Colon (tissue), 2 donors: Measurements from ENCODE around the gene LITAFD.
"Not testable (repeated sequence)": the region's sequence is repeated elsewhere in the genome, so short reads cannot be mapped to it uniquely, and the experiment has no call there.

Experiments used
- FAIRE-seq: peaks from 2 replicates; lab custom pipeline; 2012; peaks lifted over from hg19 to GRCh38; lab: Jason Lieb, UNC
- donor health status: control.
- donor health status: control.

LITAFD gene

DNA sequence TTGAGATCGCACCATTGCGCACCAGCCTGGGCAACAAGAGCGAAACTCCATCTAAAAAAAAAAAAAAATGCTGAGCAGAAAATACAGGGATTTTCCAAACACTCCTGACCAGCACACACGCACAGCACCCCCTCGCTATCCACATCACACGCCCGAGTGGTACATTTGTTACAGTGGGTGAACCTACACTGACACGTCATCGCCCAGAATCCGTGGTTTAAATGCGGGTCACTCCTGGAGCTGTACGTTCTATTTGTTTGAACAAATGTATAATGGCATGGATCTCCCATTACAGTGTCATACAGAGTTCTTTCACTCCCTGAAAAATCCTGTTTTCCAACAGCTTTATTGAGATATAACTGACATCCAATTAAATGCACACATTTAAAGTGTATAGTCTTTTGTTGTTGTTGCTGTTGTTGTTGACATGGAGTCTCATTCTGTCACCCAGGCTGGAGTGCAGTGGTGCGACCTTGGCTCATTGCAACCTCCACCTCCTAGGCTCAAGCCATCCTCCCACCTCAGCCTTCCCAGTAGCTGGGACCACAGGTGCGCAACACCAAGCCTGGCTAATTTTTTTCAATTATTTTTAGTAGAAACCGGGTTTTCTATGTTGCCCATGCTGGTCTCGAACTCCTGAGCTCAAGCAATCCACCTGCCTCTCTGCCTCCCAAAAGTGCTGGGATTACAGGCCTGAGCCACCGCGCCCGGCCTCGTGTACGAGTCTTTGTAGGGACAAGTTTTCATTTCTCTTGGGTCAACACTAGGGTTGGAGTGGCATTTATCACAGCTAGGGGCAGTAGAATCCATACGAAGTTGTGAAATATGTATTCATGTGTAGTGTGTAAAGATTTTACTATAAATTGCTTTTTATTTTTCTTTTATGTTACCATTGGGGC lies 8.9 kb upstream of the LITAFD start:
- FAIRE-seq = no peak

DNA sequence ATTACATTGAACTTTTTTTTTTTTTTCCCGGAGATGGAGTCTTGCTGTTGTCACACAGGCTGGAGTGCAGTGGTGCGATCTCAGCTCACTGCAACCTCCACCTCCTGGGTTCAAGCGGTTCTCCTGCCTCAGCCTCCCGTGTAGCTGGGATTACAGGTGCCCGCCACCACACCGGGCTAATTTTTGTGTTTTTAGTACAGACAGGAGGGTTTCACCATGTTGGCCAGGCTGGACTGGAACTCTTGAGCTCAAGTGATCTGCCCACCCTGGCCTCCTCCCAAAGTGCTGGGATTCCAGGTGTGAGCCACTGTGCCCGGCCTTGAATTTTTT lies 8.3 kb upstream of the LITAFD start:
- not testable (repeated sequence) for FAIRE-seq

GRCh38 chr16:8874388-8874787 lies 7.8 kb upstream of the LITAFD start:
- FAIRE-seq = no peak

DNA sequence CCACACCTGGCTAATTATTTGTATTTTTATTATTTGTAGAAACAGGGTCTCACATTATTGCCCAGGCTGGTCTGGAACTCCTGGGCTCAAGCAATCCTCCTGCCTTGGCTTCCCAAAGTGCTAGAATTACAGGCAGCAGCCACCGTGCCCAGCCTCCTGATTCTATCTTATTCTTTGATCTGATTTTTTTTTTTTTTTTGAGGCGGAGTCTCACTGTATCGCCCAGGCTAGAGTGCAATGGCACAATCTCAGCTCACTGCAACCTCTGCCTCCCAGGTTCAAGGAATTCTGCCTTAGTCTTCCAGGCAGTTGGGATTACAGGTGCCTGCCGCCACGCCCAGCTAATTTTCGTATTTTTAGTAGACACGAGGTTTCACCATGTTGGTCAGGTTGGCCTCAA lies 6.8 kb upstream of the LITAFD start:
- FAIRE-seq = not testable (repeated sequence)

DNA sequence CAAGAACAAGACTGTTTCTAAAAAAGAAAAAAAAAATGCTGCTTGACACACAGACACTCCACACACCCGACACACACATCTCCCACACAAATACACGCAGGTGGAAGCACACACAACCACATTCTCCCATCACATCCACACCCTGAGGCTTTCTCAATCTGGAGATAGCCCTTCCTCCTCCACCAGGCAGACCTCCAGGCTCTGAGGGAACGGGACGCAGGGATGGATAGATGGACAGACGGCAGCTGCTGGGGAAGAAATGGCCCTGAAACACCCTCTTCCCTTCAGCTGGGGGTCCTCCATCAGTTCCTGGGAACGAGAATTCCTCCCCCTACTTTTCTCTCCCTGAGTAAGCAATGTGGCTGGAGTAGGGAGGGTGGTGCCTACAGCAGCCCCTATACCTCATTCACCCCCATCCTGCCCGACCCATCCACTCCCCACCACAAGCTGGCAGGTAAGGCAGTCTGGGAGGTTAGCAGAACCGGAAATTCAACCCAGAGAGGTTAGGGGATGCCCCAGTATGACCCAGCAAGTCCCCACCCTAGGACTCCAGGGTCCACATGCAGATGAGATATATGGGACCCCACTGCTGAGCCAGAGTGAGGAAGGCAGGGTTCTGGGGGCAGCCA lies 4.1 kb upstream of the LITAFD start:
- no peak for FAIRE-seq

- FAIRE-seq = no peak
Observed at GRCh38 chr16:8878523-8878911, 3.6 kb upstream of the LITAFD start.

GRCh38 chr16:8880839-8881510 lies 1.2 kb upstream of the LITAFD start:
- FAIRE-seq = no peak

- FAIRE-seq = no peak
Observed at GRCh38 chr16:8882725-8883377, 700 bp downstream of the LITAFD start.

DNA sequence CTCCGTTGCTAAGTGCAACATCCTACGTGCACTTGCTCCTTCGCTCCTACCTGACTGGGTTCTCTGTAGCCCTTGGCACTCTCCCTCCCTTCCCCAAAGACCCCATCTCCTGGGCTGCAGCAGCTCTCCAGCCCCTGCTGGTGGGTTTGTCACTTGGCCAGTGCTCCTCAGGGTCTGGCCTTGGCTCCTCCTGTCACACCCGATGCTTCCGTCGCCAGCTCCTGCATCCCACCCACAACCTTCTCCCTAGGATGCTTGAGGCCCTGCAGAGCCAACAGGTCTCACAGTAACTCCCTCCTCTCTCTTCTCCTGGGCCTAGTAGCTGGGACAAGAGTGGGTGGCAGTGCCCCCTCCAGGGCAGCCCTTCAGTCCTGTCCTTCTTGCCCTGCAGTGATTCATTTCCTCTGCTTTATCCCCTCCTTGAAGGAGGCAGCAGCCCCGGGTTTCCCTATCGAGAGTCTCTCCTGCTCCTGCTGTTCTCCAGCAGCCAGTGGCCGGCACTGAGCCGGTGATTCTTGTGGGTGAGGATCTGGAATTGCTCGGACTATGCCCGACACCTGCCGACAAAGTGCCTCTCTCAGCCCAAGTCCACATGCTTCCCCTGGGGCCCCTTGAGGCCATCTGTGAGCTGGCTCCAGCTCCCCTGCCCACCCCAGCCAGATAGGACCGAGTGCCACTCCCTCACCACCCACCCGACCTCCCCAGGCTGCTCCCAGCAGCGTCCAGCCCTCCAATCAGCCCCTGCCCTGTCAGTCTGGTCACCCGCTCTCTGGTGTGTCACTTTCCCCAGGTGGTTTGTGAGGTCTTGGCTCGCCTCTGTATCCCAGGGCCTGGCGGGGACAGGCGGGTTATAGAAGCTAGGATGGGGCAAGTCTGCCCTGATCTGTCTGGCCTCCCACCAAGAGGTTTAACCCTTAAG lies 3.8 kb downstream of the LITAFD start:
- FAIRE-seq = no peak

DNA sequence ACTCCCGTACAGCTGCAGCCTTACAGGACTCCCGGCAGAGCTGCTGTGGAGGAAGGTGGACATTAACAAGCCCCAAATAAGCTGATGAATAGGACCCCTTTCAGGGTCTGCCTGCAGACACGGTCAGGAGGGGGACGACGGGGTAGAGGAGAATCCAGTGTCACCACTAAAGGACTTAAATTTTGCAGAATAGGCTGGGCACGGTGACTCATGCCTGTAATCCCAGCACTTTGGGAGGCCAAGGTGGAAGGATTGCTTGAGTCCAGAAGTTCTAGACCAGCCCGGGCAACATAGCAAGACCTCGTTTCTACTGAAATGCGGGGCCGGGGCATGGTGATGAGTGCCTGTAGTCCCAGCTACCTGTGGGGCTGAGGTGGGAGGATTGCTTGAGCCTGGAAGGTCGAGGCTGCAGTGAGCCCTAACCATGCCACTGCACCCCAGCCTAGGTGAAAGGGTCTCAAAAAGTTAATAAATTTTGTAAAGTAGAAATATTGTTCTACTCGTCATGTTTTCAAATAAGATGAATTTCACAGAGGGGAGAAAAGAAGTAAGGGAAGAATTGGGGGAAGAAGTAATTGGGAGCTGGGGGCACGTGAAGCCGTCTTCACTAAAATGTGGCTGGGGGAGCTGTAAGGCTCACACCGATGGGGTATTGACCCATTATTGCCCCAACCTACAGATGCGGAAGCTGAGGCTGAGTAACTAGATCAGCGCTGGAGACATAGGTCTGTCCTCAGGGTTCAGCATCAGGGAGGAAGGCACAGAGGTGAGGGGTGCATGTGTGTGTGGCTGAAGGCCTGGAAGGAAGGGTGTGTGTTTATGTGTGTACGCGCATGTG lies 4.7 kb downstream of the LITAFD start:
- FAIRE-seq = no peak

GRCh38 chr16:8887431-8887765 lies 5.2 kb downstream of the LITAFD start:
- FAIRE-seq = no peak

DNA sequence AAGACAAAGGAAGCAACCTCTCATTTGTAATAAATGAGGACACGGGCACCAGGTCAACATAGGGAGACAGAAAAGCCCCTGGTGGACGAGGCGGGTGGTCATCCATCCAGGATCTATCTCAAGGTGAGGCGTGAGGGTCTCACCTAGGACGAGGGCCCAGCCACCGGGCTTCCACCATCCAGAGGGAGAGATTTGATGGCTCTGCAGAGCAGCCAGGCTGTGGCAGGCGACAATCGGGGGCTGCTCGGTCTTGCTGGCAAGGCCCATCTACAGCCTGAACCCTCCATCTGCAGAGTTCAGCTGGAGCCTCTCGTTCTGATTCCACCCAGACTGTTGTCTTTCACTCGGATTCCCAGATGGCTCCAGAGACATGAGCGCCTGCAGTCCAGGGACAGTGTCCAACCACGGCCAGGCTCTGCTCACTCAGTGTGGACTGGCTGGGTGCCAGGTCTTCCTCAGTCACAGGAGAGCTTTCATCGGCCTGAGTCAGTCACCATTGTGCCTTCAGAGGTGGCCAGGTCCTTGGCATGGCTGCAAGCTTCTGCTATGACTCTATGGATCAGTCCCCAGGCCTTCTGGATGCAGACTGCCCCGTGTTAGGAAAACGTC lies 5.9 kb downstream of the LITAFD start:
- FAIRE-seq = no peak

GRCh38 chr16:8888951-8889892 lies 7.1 kb downstream of the LITAFD start:
- no peak for FAIRE-seq

GRCh38 chr16:8889893-8890548 lies 7.9 kb downstream of the LITAFD start:
- FAIRE-seq = no peak

- no peak for FAIRE-seq
Observed at GRCh38 chr16:8890549-8890921, 8.4 kb downstream of the LITAFD start.

GRCh38 chr16:8892101-8892575 lies 10.0 kb downstream of the LITAFD start:
- FAIRE-seq = no peak

DNA sequence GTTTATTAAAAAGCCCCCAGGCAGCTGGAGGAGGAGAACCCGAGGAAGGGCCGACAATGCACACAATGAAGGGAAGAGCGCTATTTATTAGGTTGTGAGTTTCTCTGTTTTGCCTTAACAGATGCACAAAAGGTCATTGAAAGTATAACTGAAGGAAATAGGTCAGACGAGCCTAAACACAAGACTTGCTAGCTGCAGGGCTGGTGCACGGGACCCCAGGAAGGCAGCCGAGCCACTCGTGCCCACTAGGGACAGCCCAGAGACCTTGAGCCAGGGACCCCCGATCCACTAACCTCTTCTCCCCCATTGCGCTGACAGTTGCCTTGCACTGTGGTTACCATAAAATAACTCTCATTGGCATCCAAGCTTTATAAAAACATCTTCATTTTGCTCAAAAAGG lies 11.3 kb downstream of the LITAFD start:
- FAIRE-seq = no peak

DNA sequence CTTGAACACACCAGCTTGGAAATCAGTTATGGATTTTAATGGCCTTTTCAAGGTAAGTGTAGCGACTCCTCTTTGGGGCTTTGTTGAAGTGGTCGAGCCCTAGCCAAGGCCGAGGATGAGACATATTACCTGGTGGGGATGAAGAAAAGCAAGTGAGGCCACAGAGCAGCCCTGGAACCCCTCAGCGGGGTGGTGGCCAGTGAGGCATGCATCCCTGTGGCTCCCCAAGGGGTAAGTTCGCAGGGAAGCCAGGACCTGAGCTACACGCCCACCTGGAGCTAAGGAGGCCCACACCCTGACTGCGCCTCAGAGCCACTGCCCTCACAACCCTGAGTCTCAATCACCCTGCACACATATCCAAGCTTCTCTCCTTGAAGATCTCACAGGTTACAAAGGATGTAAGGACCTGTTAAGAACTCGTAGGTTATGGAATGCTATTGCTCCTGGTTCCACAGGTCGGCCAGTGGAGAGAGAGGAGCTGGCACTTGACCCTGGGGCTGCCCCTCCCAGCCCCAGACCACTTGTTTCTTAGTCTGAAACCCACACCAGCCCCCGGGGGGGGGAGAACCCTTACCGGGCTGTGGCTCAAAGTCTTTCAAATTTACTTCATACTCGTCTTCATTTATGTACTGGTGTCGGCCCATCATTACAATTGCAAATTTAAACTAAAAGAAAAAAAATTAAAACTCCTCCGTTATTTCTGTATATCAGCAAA lies 12.0 kb downstream of the LITAFD start:
- no peak for FAIRE-seq
